Heart left ventricle (tissue), 16 donors: Measurements from ENCODE around the gene BCR. TPM values are rescaled to one million over a fixed set of nuclear protein-coding genes. Genes with fewer than 3 reads are reported as not detected.
A peak's percentile ranks its signal among the peaks of the same experiment; 100 is the strongest.

ENCODE experiments used
- ATAC-seq, 4 donors: fragments of 200-7000 bp; cut with Tn5 transposase; one replicate each; pipeline ENCODE4 v1.9.1; 2020 to 2022; ENCODE audit warnings: moderate library complexity in 4 of 4, mild to moderate bottlenecking in 3 of 4, moderate number of reproducible peaks in 1 of 4
- DNase-seq, 5 donors: peaks; one replicate each; pipeline ENCODE4 v3.0.0-alpha.2; 2020
- H3K27ac ChIP-seq, 12 donors: fragments of 200-600 bp; sonication (generic) in 4 of 12; one replicate each; pipeline versions ENCODE4 v1.5.0 to v1.8.0; 2016 to 2022; ENCODE audit warnings: mild to moderate bottlenecking in 2 of 12
- H3K27me3 ChIP-seq, 9 donors: fragments of 200-600 bp; sonication (generic) in 2 of 9; one replicate each; pipeline versions ENCODE4 v1.5.1 to v1.8.0; 2016 to 2022; ENCODE audit warnings: mild to moderate bottlenecking in 3 of 9
- H3K36me3 ChIP-seq, 9 donors: fragments of 200-600 bp; sonication (generic) in 2 of 9; one replicate each; pipeline versions ENCODE4 v1.5.0 to v1.8.0; 2018 to 2022; ENCODE audit warnings: mild to moderate bottlenecking in 2 of 9
- H3K4me1 ChIP-seq, 12 donors: fragments of 200-600 bp; sonication (generic) in 4 of 12; one replicate each; pipeline versions ENCODE4 v1.5.0 to v1.8.0; 2016 to 2022; ENCODE audit warnings: mild to moderate bottlenecking in 3 of 12
- H3K4me3 ChIP-seq, 12 donors: fragments of 200-600 bp; sonication (generic) in 4 of 12; one replicate each; pipeline versions ENCODE4 v1.5.0 to v1.8.0; 2017 to 2022; ENCODE audit warnings: mild to moderate bottlenecking in 9 of 12, moderate library complexity in 4 of 12
- H3K9me3 ChIP-seq, 12 donors: fragments of 200-600 bp; sonication (generic) in 4 of 12; one replicate each; pipeline versions ENCODE4 v1.5.0 to v1.8.0; 2016 to 2022; ENCODE audit warnings: mild to moderate bottlenecking in 1 of 12
- CTCF ChIP-seq, 12 donors: fragments of 200-600 bp; sonication (generic) in 4 of 12; IDR thresholded peaks; one replicate each; pipeline versions ENCODE4 v1.5.0 to v1.8.0; 2018 to 2022; ENCODE audit warnings: antibody characterized with exemption in 12 of 12, mild to moderate bottlenecking in 5 of 12
- POLR2A ChIP-seq, 2 donors: fragments of 450-650 bp; IDR thresholded peaks; one replicate each; pipeline ENCODE4 v1.6.1; 2017; ENCODE audit warnings: antibody characterized with exemption in 2 of 2, mild to moderate bottlenecking in 2 of 2, moderate library complexity in 2 of 2
- WGBS, 4 donors: extraction: QIAGEN DNeasy Blood & Tissue Kit in 2 of 4; methylation state at CpG; one replicate each; pipeline versions ENCODE4 v1.1.5 to v1.1.7; 2013 to 2018; 5-methylcytosine and 5-hydroxymethylcytosine counted together
- intact Hi-C, 10 donors: fragments of 100-400 bp; cut with DNase I; formaldehyde crosslinking; loops; one replicate each; pipeline versions ENCODE4 v1.11.1 to v1.14.2; 2022
- polyA plus RNA-seq, 2 donors: library from polyadenylated mRNA; stranded (reverse); fragments of 200-250 nt; gene quantifications; one replicate each; pipeline ENCODE4 v1.2.3, GENCODE V29; 2013
- total RNA-seq, 9 donors: library from RNA; depleted of rRNA in 2 of 9; stranded (reverse); fragments of >200 nt in 2 of 9; fragmentation: NEBNext Ultra II Directional in 3 of 9; extraction: Animal tissue kit (Norgen Biotek cat#: 25700) in 3 of 9; gene quantifications; one replicate each; pipeline versions ENCODE4 v1.1.0 to v1.2.4, GENCODE V29; 2016 to 2023
- donor health status: ischemic (EF 13 %, LVEDD 7.1; RV severe dilation, severe dysfunction).
- donor health status: healthy with polysubstance abuse.
- donor health status: DM: no; HTN: yes; CAD: no.
- donor health status: DM: no; HTN: no; CAD: no.
- donor health status: ischemic (EF 25% LVEDD 6.9; RV normal size, moderate dysfunction).
- donor health status: ischemic (EF 25% LVEDD 5.7; RV mildly dilated, moderate dysfunction).
- donor health status: healthy.
- donor health status: DM: yes; HTN: yes; CAD: no.
- donor health status: ischemic (EF 35%, LVEDD 5.7; RV mildly dilated, moderate dysfunction).
- donor health status: nonischemic (EF 11% LVEDD 7.7; RV severe dilation, severe dysfunction).
- donor health status: DM: yes; HTN: yes; CAD: no.
- donor health status: PGD.
- donor health status: ischemic (EF 29% LVEDD 5.4; RV normal size, mild dysfunction).
- donor health status: nonischemic (EF 23%, LVEDD 6.1; RV moderate dilation, normal function).

The BCR gene
- total and polyA plus RNA-seq, 11 donors = 12.6 to 51.1 (median 28.7) TPM

- ATAC-seq = no peak
- DNase-seq = no peak
- Histone ChIP-seq H3K4me3 (no peak overlapping the region), H3K36me3 (peaks cover 0 to 94% (median 65%) of the 10 kb centered on the region in 9 donors), H3K27me3 (no peaks in the 10 kb centered on the region), H3K9me3 (no peaks in the 10 kb centered on the region), H3K4me1 (peaks cover 0 to 9% (median 5%) of the 10 kb centered on the region in 12 donors), H3K27ac (no peak overlapping the region)
- TF ChIP-seq POLR2A (IDR thresholded peaks at IDR 0.05) (no peak), CTCF (IDR thresholded peaks at IDR 0.05) (no peak)
- 86 to 90% (median 88%) methylated on average over 16 to 17 of the region's 17 CpGs for WGBS, 4 donors
- intact Hi-C loops = loop anchor here in 1 of 10 donors (10.0 kb wide), 1 partner anchor 338 kb away; no protein-coding TSS in a partner anchor
Observed at GRCh38 chr22:23292453-23293350, 112.4 kb downstream of the BCR start.

- ATAC-seq = no peak
- WGBS, 4 donors = 91 to 97% (median 95%) methylated on average over 14 of the region's 14 CpGs
- H3K9me3 ChIP-seq = no peaks in the 10 kb centered on the region
- no peaks in the 10 kb centered on the region for H3K27me3 ChIP-seq
- intact Hi-C loops = loop anchor here in 1 of 10 donors (10.0 kb wide), 1 partner anchor 339 kb away; no protein-coding TSS in a partner anchor
- peaks cover 0 to 90% (median 68%) of the 10 kb centered on the region in 9 donors for H3K36me3 ChIP-seq
- H3K4me3 ChIP-seq = no peak overlapping the region
- DNase-seq = no peak
- H3K4me1 ChIP-seq = peaks cover 0 to 9% (median 5%) of the 10 kb centered on the region in 12 donors
- no peak for TF ChIP-seq POLR2A (IDR thresholded peaks at IDR 0.05)
- TF ChIP-seq CTCF (IDR thresholded peaks at IDR 0.05) = no peak
- H3K27ac ChIP-seq = no peak overlapping the region
Observed at GRCh38 chr22:23293720-23294119, 113.4 kb downstream of the BCR start.

GRCh38 chr22:23294221-23294620, 113.9 kb downstream of the BCR start:
- H3K4me3 ChIP-seq = no peak overlapping the region
- WGBS, 4 donors = 93 to 97% (median 96%) methylated on average over 11 of the region's 11 CpGs
- no peaks in the 10 kb centered on the region for H3K27me3 ChIP-seq
- DNase-seq = no peak
- no peak for ATAC-seq
- intact Hi-C loops = loop anchor here in 1 of 10 donors (10.0 kb wide), 1 partner anchor 339 kb away; no protein-coding TSS in a partner anchor
- no peaks in the 10 kb centered on the region for H3K9me3 ChIP-seq
- H3K4me1 ChIP-seq = peaks cover 0 to 9% (median 5%) of the 10 kb centered on the region in 12 donors
- TF ChIP-seq CTCF (IDR thresholded peaks at IDR 0.05) = no peak
- no peak for TF ChIP-seq POLR2A (IDR thresholded peaks at IDR 0.05)
- H3K36me3 ChIP-seq = peaks cover 0 to 90% (median 65%) of the 10 kb centered on the region in 9 donors
- no peak overlapping the region for H3K27ac ChIP-seq

GRCh38 chr22:23300476-23300875, 120.2 kb downstream of the BCR start:
- 80 to 92% (median 86%) methylated on average over 1 to 6 of the region's 6 CpGs for WGBS, 4 donors
- H3K9me3 ChIP-seq = no peaks in the 10 kb centered on the region
- peaks cover 1 to 17% (median 8%) of the 10 kb centered on the region in 12 donors for H3K4me1 ChIP-seq
- DNase-seq (peak in 2 of 5 donors; percentile 4 to 16), ATAC-seq (no peak)
- H3K4me3 ChIP-seq = no peak overlapping the region
- no peaks in the 10 kb centered on the region for H3K27me3 ChIP-seq
- intact Hi-C loops = loop anchor here in 4 of 10 donors (10.0 kb wide), 2 partner anchors 224 to 234 kb away; no protein-coding TSS in a partner anchor
- TF ChIP-seq CTCF (IDR thresholded peaks at IDR 0.05) (no peak), POLR2A (IDR thresholded peaks at IDR 0.05) (no peak)
- no peak overlapping the region for H3K27ac ChIP-seq
- H3K36me3 ChIP-seq = peaks cover 0 to 64% (median 33%) of the 10 kb centered on the region in 9 donors
